Measurements from ENCODE around the gene SYCE3.

The SYCE3 gene

DNA sequence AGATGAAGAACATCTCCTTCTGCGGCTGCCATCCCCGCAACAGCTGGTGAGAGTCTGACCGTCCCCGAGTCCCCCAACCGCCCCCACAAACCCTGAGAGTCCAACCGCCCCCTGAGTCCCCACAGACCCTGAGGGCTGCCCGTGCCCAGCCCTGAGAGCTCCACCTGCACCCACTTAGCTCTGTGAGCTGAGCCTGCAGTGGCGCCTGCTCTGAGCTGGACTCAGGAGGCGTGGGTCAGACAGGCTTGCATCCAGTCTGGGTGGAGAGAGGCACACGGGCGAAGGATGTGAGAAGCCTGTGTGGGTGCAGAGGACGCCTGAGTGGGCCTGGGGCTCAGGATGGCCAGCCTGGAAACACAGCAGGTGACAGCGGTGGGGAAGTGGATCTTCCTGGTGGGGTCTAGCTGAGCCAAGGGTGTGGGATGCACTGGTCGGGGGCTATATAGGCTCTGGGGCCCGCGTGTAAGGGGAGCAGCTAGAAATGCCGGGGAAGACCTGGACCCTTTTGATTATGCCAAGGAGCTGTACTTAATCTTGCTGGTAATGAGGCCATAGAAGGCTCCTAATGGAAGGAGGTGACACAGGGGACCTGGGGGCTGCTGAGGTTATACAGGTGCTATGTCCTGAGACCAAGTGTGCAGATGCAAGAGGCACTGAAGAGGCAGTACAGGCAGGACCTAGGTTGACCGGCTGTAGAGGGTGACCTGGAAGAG lies 44.4 kb upstream of the SYCE3 start:
- no peaks in the 10 kb centered on the region for H3K9me3 ChIP-seq (ENCODE audit: control insufficient read depth in 5 of 5, low read length in 5 of 5)
- H3K27ac ChIP-seq (ENCODE audit: low read depth, low read length): no peak overlapping the region
- H3K36me3 ChIP-seq (ENCODE audit: control insufficient read depth in 5 of 5, insufficient read depth in 5 of 5, low read length in 5 of 5): no peaks in the 10 kb centered on the region
- H3K4me1 ChIP-seq (ENCODE audit: control insufficient read depth in 5 of 5, insufficient read depth in 5 of 5, low read length in 5 of 5): peaks cover 0 to 5% (median 0%) of the 10 kb centered on the region in 5 donors
- no peak overlapping the region for H3K4me3 ChIP-seq (ENCODE audit: low read depth in 1 of 5, low read length in 5 of 5)
- peaks cover 31 to 59% (median 56%) of the 10 kb centered on the region in 5 donors for H3K27me3 ChIP-seq (ENCODE audit: control insufficient read depth in 5 of 5, insufficient read depth in 4 of 5, low read length in 5 of 5)
- H3K9ac ChIP-seq (ENCODE audit: low read length in 5 of 5): no peak overlapping the region

DNA sequence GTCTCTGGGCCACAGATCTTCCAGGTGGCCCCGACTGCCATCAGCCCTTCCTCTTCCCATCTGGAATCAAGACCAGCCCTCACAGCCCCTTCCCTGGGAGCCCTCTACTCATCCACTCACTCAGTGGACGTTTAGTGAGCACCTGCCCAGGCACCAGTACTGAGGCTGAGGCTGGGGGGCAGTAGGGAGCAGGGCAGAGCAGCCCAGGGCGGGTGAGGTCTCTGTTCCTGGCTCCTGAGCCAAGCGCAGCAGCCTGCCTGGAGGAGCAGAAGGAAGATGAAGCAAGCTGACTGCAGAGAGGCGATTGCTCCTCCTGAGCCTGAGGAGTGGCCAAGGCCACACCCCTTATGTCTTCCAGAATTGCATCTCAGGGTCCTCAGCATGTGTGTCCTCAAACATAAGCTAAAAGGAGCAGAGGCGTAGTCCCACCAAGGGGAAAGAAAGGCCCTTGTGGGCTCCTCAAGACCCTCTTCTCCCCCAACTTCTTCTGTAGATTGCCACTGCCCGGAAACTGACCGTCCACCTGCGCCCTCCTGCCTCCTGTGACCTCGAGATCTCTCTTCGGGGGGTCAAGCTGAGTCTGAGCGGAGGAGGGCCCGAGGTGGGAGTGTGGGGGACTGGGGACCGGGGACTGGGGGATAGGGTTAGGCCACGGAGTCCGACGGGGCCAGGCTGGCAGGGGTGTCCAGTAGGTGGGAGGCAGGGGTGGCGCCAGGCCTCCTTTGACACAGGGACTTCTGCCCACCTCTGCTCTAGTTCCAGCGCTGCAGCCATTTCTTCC lies 43.6 kb upstream of the SYCE3 start:
- no peaks in the 10 kb centered on the region for H3K9me3 ChIP-seq (ENCODE audit: control insufficient read depth in 5 of 5, low read length in 5 of 5)
- H3K4me3 ChIP-seq (ENCODE audit: low read depth in 1 of 5, low read length in 5 of 5): no peak overlapping the region
- no peaks in the 10 kb centered on the region for H3K36me3 ChIP-seq (ENCODE audit: control insufficient read depth in 5 of 5, insufficient read depth in 5 of 5, low read length in 5 of 5)
- H3K9ac ChIP-seq (ENCODE audit: low read length in 5 of 5): no peak overlapping the region
- no peak overlapping the region for H3K27ac ChIP-seq (ENCODE audit: low read depth, low read length)
- peaks cover 31 to 62% (median 60%) of the 10 kb centered on the region in 5 donors for H3K27me3 ChIP-seq (ENCODE audit: control insufficient read depth in 5 of 5, insufficient read depth in 4 of 5, low read length in 5 of 5)
- peaks cover 0 to 6% (median 0%) of the 10 kb centered on the region in 5 donors for H3K4me1 ChIP-seq (ENCODE audit: control insufficient read depth in 5 of 5, insufficient read depth in 5 of 5, low read length in 5 of 5)

DNA sequence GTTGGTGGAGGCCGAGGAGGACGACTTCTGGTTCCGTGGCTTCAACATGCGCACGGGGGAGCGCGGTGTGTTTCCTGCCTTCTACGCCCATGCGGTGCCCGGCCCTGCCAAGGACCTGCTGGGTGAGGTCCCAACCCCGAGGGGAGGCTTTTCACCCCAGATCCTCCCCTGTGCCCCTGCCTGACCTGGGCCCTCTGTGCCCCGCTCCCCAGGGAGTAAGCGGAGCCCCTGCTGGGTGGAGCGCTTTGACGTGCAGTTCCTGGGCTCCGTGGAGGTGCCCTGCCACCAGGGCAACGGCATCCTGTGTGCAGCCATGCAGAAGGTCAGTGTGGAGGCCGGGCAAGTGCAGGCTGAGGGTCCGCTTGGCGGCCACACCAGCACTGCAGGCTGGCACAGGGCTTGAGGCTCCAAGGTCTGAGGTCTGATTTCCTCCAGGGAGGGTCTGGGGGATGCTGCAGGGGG lies 42.9 kb upstream of the SYCE3 start:
- peaks cover 31 to 64% (median 60%) of the 10 kb centered on the region in 5 donors for H3K27me3 ChIP-seq (ENCODE audit: control insufficient read depth in 5 of 5, insufficient read depth in 4 of 5, low read length in 5 of 5)

DNA sequence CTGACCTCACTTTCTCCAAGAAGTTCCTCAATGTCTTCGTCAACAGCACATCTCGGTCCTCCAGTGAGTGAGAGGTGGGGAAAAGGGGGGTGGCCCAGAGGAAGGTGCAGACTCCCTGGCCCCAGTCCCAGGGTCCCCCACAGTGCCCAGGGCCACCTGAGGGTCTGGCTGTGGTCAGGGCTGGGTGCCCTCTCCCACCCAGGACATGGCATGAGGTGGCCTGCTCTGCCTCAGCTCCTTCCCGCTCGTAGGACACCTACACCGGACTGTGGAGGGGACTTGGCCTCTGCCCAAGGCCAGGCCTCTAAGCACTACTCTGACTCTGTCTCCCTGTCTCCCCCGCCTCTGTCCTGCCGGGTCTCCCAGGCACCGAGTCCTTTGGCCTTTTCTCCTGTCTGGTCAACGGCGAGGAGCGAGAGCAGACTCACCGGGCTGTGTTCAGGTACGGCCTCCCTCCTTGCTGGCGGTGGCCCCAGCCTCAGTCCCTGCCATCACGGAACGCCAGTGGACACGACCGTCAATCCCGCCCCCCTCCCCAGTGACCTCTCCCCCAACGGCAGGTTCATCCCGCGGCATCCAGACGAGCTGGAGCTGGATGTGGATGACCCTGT lies 42.4 kb upstream of the SYCE3 start:
- Histone ChIP-seq H3K4me1 (ENCODE audit: control insufficient read depth in 5 of 5, insufficient read depth in 5 of 5, low read length in 5 of 5) (peaks cover 0 to 10% (median 4%) of the 10 kb centered on the region in 5 donors), H3K9me3 (ENCODE audit: control insufficient read depth in 5 of 5, low read length in 5 of 5) (no peaks in the 10 kb centered on the region), H3K27me3 (ENCODE audit: control insufficient read depth in 5 of 5, insufficient read depth in 4 of 5, low read length in 5 of 5) (peaks cover 31 to 62% (median 57%) of the 10 kb centered on the region in 5 donors), H3K9ac (ENCODE audit: low read length in 5 of 5) (no peak overlapping the region), H3K36me3 (ENCODE audit: control insufficient read depth in 5 of 5, insufficient read depth in 5 of 5, low read length in 5 of 5) (no peaks in the 10 kb centered on the region), H3K4me3 (ENCODE audit: low read depth in 1 of 5, low read length in 5 of 5) (no peak overlapping the region), H3K27ac (ENCODE audit: low read depth, low read length) (no peak overlapping the region)

More for the DNA sequence above, 42.9 kb upstream of the SYCE3 start:
- no peaks in the 10 kb centered on the region for H3K9me3 ChIP-seq (ENCODE audit: control insufficient read depth in 5 of 5, low read length in 5 of 5)
- no peak overlapping the region for H3K27ac ChIP-seq (ENCODE audit: low read depth, low read length)
- H3K4me1 ChIP-seq (ENCODE audit: control insufficient read depth in 5 of 5, insufficient read depth in 5 of 5, low read length in 5 of 5): peaks cover 0 to 10% (median 4%) of the 10 kb centered on the region in 5 donors
- no peak overlapping the region for H3K4me3 ChIP-seq (ENCODE audit: low read depth in 1 of 5, low read length in 5 of 5)
- H3K36me3 ChIP-seq (ENCODE audit: control insufficient read depth in 5 of 5, insufficient read depth in 5 of 5, low read length in 5 of 5): no peaks in the 10 kb centered on the region
- H3K9ac ChIP-seq (ENCODE audit: low read length in 5 of 5): no peak overlapping the region

DNA sequence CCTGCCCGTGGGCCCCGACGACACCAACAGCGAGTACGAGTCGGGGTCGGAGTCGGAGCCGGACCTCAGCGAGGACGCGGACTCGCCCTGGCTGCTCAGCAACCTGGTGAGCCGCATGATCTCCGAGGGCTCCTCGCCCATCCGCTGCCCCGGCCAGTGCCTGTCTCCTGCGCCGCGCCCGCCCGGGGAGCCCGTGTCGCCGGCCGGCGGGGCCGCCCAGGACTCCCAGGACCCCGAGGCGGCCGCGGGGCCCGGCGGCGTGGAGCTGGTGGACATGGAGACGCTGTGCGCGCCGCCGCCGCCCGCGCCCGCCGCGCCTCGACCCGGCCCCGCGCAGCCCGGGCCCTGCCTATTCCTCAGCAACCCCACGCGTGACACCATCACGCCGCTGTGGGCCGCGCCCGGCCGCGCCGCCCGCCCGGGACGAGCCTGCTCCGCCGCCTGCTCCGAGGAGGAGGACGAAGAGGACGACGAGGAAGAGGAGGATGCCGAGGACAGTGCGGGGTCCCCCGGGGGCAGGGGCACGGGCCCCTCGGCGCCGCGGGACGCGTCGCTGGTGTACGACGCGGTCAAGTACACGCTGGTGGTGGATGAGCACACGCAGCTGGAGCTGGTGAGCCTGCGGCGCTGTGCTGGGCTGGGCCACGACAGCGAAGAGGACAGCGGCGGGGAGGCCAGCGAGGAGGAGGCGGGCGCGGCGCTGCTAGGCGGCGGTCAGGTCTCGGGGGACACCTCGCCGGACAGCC lies 41.7 kb upstream of the SYCE3 start:
- Histone ChIP-seq H3K4me1 (ENCODE audit: control insufficient read depth in 5 of 5, insufficient read depth in 5 of 5, low read length in 5 of 5) (peaks cover 0 to 14% (median 4%) of the 10 kb centered on the region in 5 donors), H3K36me3 (ENCODE audit: control insufficient read depth in 5 of 5, insufficient read depth in 5 of 5, low read length in 5 of 5) (no peaks in the 10 kb centered on the region), H3K27me3 (ENCODE audit: control insufficient read depth in 5 of 5, insufficient read depth in 4 of 5, low read length in 5 of 5) (peaks cover 31 to 67% (median 57%) of the 10 kb centered on the region in 5 donors), H3K4me3 (ENCODE audit: low read depth in 1 of 5, low read length in 5 of 5) (no peak overlapping the region), H3K27ac (ENCODE audit: low read depth, low read length) (no peak overlapping the region), H3K9ac (ENCODE audit: low read length in 5 of 5) (no peak overlapping the region), H3K9me3 (ENCODE audit: control insufficient read depth in 5 of 5, low read length in 5 of 5) (no peaks in the 10 kb centered on the region)

DNA sequence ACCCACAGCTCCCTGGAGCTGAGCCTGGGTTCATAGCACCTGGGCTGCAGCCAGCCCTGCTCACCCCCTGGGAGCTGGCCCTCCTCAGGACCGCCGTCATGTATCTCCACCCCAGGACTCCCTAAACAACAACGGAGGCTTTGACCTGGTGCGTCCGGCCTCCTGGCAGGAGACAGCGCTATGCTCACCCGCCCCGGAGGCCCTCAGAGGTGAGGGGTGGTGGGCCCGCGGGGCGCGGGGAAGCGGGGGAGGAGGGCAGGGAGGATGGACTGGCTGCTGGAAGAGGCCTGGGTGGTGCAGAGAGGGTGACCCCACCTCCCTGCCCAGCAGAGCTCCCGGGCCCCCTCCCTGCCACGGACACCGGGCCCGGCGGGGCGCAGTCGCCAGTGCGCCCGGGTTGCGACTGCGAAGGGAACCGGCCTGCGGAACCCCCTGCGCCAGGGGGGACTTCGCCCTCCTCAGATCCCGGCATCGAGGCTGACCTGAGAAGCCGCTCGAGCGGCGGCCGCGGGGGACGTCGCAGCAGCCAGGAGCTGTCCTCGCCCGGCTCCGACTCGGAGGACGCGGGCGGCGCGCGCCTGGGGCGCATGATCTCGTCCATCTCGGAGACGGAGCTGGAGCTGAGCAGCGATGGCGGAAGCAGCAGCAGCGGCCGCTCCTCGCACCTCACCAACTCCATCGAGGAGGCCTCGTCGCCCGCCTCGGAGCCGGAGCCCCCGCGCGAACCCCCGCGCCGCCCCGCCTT lies 41.0 kb upstream of the SYCE3 start:
- Histone ChIP-seq H3K4me1 (ENCODE audit: control insufficient read depth in 5 of 5, insufficient read depth in 5 of 5, low read length in 5 of 5) (peaks cover 0 to 14% (median 4%) of the 10 kb centered on the region in 5 donors), H3K36me3 (ENCODE audit: control insufficient read depth in 5 of 5, insufficient read depth in 5 of 5, low read length in 5 of 5) (no peaks in the 10 kb centered on the region), H3K4me3 (ENCODE audit: low read depth in 1 of 5, low read length in 5 of 5) (no peak overlapping the region), H3K27me3 (ENCODE audit: control insufficient read depth in 5 of 5, insufficient read depth in 4 of 5, low read length in 5 of 5) (peaks cover 31 to 67% (median 54%) of the 10 kb centered on the region in 5 donors), H3K9ac (ENCODE audit: low read length in 5 of 5) (no peak overlapping the region), H3K9me3 (ENCODE audit: control insufficient read depth in 5 of 5, low read length in 5 of 5) (no peaks in the 10 kb centered on the region), H3K27ac (ENCODE audit: low read depth, low read length) (no peak overlapping the region)

DNA sequence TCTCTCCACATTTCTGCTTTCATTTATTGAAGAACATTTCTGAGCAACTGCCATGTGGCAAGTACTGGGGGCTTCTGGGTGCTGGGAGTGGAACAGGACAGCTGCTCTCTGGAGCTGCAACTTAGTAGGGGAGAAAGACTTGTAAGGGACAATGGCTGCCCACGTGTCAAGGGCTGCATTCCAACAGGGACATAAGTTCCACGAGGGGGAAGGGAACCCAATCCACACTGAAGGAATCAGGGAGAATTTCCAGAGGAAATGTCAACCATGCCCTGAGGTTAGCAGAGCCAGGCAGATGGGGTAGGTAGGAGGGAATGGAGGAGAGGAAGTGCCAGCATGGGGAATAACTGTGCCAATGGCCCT lies 39.6 kb upstream of the SYCE3 start:
- Histone ChIP-seq H3K9ac (ENCODE audit: low read length in 5 of 5) (no peak overlapping the region), H3K4me3 (ENCODE audit: low read depth in 1 of 5, low read length in 5 of 5) (no peak overlapping the region), H3K4me1 (ENCODE audit: control insufficient read depth in 5 of 5, insufficient read depth in 5 of 5, low read length in 5 of 5) (peaks cover 0 to 14% (median 4%) of the 10 kb centered on the region in 5 donors), H3K9me3 (ENCODE audit: control insufficient read depth in 5 of 5, low read length in 5 of 5) (no peaks in the 10 kb centered on the region), H3K27ac (ENCODE audit: low read depth, low read length) (no peak overlapping the region), H3K27me3 (ENCODE audit: control insufficient read depth in 5 of 5, insufficient read depth in 4 of 5, low read length in 5 of 5) (peaks cover 26 to 59% (median 47%) of the 10 kb centered on the region in 5 donors), H3K36me3 (ENCODE audit: control insufficient read depth in 5 of 5, insufficient read depth in 5 of 5, low read length in 5 of 5) (peaks cover 0 to under 1% (median 0%) of the 10 kb centered on the region in 5 donors)

DNA sequence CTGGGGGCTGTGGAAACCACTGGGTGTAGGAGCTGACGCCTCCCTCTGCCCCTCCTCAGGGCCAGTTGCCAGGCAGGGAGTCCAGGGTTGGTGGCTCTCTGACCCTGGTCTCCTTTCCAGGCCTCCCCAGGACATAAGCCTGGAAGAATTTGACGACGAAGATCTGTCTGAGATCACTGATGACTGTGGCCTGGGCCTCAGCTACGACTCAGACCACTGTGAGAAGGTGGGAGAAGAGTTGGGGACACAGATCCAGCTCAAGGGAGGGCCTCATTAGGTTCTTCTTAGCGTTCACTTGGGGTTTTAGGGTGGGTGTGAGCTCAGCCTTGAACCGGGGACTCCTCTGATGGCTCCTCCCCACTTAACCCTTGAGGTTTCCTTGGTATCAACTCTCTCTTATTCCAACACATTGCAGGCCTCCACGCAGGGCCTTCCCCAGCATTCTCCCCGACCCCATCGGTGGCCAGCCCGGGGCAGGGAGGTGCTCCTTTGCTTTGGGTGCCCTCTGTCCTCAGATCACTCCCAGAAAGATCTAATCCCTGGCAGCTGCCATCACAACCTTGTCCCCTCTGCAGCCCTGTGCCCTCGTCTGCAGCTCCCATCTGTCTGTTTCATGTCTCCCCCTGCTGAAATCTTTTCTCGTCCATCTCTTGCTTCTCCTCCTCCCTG lies 39.1 kb upstream of the SYCE3 start:
- H3K9me3 ChIP-seq (ENCODE audit: control insufficient read depth in 5 of 5, low read length in 5 of 5): no peaks in the 10 kb centered on the region

More for the DNA sequence above, 39.1 kb upstream of the SYCE3 start:
- peaks cover 0 to 3% (median 0%) of the 10 kb centered on the region in 5 donors for H3K36me3 ChIP-seq (ENCODE audit: control insufficient read depth in 5 of 5, insufficient read depth in 5 of 5, low read length in 5 of 5)
- H3K9ac ChIP-seq (ENCODE audit: low read length in 5 of 5): no peak overlapping the region
- peaks cover 0 to 14% (median 4%) of the 10 kb centered on the region in 5 donors for H3K4me1 ChIP-seq (ENCODE audit: control insufficient read depth in 5 of 5, insufficient read depth in 5 of 5, low read length in 5 of 5)
- peaks cover 25 to 55% (median 42%) of the 10 kb centered on the region in 5 donors for H3K27me3 ChIP-seq (ENCODE audit: control insufficient read depth in 5 of 5, insufficient read depth in 4 of 5, low read length in 5 of 5)
- no peak overlapping the region for H3K4me3 ChIP-seq (ENCODE audit: low read depth in 1 of 5, low read length in 5 of 5)
- H3K27ac ChIP-seq (ENCODE audit: low read depth, low read length): no peak overlapping the region
